ELF-1 (cell line): Measurements from ENCODE around the gene FBXO41.

Experiments used
- DNase-seq: peaks from one replicate; pipeline ENCODE4 v3.0.0-alpha.2; 2016; ENCODE audit warnings: low read depth, low spot score

FBXO41 gene

DNA sequence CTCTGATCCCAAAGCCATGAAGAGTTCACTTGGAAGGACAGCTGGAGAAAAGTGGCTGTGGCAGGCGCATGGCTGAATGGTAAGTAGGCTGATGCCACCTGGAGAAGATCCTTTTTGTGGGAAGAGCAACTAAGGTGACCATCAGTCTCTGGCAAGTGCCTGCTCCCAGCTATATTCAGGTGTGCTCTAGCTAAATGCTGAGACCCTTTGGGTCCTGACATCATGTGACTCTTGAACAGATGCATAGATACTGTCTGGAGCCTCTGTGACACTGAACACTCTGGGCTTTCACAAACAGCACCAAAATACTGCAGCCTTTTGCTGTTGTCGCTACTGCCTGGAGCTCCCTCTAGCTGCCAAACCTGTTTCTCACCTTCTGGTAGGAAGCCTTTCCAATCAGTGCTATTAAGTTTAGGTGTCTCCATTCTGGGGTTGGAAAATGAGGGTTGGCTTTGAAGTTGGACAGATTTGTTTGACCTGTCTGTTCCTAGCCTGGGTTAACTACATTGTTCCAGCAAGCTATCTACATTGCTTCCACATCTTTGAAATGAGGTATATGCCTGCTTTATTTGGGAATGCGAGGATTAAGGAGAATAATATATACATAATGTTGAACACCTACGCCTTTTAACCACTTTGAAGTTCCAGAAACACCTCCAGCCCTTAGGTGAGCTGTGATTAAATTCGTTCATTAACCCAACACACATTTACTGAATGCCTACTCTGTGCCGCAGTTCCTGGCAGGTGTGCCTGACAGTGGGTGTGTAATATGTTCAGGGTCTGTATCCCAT is 6.0 kb upstream of the FBXO41 start:
- DNase-seq: peak; percentile 56

DNA sequence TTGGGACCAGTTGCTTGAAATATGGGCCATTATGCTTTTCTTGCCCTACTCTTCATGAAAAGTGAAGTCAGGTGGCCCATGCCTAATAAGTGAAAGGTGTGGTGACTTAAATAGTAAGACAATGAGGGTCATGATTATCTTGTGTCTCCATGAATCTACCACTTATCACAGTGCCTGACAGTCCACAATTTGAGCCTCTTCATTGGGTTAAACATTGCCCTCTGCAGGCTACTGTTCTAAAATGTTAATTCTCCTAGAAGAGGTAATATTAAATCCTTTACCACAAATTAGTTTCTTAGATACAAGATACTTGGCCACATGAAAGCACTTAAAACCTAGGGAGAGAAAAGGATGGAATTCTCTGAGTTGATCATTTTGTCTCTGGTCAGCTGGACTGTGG is 5.0 kb upstream of the FBXO41 start:
- DNase-seq: no peak

DNA sequence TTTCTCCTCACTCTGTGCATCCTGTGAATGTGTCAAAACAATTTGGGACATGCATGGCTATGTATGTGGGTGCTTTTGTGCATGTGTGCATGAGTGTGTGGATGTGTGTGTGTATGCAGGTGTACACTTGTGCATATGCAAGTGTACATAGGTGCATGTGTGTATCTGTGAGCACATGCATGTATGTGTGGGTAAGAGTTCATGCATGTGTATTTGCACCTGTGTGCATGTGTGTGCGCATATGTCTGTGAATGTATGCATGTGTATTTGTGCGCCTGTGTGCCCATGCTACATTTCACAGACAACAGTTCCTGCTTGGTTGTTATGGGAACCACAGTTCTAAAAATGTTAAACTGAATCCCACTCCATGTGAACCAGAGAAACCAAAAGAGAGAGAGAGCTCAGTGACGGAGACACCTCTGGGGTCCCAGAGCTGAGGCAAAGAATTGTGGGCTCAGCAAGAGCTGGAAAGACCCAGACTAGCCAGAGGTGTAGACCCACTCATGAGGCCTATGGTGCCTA is 1.9 kb upstream of the FBXO41 start:
- no peak for DNase-seq

DNA sequence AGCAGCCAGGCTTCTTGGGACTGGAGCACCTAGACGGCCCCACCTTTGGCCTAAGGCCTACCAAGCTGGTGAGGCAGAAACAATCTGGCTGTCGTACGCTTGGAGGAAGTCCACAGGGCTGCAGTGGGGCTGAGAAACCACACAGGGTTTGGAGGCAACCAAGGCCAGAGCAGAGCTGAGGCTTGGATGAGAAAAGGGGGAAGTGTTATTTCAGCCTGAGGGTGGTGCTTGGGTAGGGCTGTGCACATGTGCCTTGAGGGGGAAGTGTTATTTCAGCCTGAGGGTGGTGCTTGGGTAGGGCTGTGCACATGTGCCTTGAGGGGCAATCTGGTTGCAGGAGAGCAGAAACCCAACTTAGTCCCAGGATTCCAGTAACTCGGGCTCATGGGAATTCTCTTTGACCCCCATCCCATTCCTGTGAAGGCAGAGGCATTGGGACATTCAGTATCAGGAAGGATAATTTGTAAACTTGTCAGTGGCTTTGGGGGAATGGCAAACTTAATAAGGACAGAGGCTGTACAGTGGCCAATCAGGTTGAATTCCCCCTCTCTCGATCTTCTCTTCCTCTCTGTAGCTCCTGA is 971 bp upstream of the FBXO41 start:
- peak; percentile 18 for DNase-seq

DNA sequence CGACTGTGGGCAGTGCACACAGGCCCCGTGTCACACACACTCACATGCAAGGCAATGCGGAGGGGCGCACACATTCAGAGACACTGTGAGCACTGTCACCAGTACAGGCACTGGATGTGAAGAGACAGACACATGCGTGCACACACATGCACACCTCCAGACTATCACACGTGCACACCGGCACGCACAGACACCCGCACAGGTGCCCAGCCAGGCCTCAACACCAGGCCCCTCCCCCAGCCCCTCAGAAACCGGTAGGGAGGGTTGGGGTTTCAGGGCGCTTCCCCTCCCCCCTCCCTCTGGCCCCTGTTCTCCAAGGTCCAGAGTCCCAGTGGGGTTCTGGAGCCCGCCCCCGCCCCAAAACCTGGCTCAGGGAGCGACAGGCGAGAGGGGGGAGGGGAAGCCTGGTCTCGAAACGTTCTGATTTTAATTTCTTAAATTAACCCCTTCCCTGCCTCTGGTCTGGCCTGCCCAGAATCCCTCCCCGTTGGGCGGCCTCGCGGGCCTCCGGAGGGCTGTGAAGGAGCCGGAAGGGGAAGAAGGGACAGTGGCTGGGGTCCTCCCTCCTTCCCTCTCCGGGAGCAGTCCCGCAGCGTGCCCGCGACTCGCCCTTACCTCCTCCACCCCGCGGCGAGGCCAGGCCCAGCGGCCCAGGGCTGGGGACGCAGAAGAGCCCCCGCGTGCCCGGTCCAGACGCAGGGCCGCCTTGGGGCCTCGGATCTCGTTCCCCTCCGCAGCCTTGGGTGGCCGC is 558 bp downstream of the FBXO41 start:
- DNase-seq: no peak

DNA sequence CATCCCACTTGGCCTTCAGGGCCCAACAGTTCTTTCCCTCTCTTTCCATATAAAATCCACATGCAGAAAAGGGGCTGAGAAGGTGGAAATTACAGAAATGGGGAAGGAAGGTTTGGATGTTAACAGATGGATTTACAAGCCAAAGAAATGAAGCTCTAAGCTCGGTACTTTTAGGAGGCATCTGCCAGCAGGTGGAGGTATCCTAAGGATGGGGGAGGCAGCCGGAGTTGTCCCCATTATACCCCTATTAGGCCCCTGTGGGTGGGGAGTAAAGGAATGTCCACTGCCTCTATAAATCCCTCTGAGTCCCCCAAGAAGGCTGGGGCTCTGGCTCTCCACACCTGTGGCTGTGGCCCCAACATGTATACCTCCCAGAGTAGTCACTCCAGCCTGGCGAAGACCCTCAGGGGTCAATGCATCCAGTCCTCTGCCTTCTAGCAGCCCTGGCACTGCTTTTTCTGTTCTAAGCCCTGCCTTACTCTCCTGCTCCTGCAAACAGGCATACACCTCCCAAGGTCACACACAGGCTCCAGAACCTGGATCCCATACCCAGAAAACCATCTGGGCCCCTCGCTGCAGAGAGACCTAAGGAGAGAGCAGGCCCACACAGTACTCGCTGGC is 1.2 kb downstream of the FBXO41 start:
- DNase-seq: no peak

DNA sequence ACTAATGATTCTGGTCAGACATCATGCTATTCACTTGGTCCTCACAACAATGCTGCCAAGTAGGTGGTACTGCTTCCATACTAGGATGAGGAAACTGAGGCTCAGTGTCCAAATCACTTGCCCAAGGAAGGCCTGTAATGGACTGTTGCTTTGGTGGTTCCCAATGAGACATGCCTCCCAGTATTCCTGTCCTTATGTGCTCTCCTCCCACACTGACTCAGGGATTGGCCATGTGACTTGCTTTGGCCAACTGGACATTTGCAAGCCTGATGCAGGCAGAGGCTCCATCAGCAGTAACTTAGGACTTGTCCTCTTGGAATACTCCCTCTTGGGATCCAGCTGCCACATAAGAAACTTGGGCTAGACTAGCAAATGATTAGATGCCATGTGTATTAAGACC is 3.0 kb downstream of the FBXO41 start:
- DNase-seq: no peak

DNA sequence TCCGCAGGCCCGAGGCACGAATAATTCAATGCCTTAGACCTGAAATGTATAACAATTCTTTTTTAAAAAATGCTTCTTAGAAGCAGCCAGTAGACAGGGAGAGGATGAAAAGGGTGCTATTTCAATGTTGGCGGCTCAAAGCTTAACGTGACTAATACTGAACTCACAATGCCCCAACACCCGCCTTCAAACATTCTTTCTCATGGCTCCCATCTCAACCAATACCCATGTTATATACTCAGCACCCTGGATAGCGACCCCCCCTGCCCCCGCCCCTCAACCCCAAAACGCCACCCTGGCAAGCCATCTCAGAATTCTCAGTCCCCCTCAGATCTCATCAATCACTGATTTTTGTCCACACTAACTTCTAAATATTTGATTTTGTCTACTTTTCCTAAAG is 4.4 kb downstream of the FBXO41 start:
- DNase-seq: no peak

DNA sequence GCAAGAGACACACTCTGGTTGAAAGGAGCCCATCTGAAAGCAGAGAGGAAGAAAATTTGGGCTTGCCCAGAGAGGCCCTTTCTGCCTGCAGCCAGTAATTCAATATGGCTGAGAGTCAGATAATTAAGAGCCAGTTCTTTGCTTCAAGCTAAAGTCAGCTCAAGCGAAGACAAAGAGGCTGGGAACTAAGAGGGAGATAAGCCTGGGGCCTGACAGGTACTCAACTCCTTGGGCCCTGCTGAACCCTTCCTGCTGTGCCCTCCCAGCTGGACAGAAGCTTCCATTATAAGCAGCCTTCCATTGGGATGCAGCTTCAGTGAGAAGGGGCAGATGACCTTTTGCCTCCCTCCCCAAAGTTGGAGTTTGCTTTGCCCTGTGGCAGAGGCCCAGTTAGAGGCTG is 12.0 kb downstream of the FBXO41 start:
- DNase-seq: peak; percentile 51

DNA sequence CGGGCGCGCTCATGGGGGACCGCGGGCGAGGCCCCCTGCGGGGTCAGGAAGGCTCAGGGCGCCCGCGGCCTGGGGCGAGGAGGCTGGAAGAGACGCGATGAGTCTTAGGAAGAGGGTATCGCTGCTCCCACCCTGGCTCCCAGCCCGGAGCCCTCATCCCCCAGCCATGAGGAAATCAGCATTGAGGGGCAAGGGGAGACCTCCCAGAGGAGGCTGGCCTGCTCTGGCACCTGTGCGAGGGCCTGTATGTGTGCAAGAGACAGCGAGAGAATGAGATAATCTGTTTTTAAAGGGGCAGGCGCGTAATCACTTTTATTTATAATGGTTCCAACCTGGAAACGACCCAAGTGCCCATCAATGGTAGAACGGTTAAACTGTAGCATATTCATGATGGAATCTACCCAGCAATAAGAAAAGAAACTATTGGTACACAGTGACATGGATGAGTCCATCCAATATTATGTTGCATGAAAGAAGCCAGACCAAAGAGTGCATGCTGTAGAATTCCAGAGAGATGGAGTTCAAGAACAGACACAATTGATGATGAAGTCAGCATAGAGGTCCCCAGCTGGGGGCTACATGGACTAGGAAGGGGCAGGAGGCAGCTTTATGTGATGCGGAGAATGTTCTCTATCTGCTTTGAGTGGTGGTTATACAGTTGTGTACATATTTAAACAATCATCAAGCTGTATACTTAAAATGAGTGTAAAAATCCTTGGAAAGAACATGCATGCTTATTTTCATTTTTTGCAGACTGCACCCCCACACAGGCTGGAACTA is 14.4 kb downstream of the FBXO41 start:
- no peak for DNase-seq

DNA sequence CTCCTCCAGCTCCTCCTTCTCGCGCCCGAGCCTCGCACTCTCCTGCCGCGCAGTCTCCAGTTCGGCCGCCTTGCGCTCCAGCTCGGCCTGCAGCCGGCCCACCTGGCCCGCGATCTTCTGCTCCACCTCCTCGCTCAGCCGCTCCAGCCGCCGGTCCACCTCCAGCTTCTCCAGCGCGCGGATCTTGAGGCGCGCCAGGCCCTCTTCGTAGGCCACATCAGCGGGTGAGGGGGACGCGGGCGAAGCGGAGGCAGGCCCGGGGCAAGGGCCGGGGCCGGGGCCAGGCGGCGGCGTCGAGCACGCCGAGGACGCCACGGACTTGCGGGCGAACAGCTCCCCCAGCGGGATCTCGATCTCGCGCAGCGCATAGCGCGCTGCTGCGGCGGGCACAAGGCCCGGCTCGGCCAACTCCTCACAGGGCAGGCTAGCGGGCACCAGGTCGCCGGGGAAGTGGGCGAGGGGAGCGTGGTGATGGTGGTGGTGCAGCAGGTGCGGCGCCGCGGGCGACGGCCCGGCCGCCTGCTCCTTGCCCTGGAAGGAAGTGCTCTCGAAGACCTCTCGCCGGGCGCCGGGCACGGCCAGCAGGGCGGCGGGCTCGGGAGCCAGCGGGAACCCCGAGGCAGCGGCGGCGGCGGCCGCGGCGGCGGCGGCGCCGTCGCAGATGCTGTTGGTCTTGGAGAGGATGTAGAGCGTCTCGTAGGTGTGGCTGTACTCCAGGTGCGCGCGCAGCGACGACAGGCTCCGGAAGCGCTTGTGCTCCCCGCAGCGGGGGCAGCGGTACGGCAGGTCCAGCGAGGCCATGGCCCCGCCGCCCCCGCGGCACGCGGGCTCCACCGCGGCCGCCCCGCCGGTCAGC is 15.2 kb downstream of the FBXO41 start:
- peak; percentile 77 for DNase-seq

DNA sequence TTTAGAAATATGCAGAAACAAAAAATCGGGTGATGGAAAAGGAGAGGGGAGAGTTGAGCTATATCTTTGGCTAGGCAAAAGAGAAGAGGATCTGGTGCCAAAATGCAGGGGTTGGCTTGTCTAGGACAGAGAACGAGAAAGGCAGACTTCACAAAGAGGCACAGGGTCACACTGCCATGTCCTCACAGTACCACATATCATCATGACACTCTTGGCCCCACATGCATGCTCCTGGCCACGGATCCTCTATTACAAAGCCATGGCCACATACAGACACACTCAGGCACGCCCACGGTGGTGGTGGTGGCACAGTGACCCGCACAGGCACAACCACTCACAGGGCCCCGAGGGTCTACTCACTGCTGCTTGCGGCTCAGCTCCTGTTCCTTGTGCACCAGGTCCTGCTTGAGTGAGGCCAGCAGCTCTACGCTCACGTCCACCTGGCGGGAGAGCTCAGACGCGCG is 15.9 kb downstream of the FBXO41 start:
- DNase-seq: no peak

DNA sequence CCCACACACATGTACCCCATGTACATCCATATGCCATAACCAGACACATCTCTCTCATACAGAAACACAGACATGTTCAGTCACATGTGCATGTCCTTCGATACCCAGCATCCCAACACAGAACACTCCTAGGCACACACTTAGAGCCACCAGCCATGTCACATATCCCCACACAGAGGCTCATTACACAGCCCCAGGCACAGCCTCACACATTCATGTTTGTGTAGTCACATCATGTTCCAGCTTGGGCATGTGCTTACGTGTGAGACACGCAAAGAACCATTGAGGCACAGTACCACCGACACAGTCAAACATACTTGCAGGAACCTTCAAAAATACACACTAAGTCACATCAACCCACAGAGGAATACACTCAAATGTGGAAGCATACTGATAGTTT is 17.3 kb downstream of the FBXO41 start:
- DNase-seq: no peak

DNA sequence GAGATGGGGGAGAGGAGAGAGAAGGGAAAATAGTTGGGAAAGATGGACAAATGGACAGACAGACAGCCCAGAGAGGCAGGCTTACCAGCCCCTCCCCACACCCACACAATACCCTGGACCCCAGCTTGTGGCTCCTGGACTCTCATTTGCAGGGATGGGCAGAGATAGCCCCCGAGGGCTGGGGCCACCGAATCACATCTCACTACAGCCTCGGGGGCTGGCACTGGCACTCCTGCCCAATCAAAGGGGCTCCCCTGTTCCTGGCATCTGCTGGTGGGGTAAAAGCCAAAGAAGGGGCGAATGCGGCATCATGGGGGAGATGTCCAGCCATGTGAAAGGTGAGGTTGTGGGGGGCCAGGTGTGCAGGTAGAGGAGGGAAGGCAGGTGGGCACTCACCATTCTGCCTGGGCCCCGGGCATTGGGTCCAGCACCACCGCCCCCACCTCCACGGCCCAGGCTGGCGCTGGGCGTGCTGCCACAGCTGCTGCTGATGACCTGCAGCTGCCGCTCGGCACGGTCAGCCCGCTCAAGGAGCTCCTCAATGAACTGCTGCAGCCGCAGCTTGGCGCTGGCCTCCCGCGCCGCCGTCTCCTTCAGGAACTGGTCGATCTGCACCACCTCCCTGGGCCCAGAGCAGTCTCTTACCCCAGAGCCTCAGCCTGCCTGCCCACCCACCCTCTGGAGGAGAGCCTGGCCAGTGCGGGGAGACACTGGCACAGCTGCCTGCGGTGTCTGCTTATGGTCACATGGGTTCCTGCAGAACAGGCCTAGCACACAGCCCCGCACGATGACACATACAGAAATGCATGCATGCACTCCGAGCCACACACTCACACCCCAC is 18.0 kb downstream of the FBXO41 start:
- DNase-seq: no peak

DNA sequence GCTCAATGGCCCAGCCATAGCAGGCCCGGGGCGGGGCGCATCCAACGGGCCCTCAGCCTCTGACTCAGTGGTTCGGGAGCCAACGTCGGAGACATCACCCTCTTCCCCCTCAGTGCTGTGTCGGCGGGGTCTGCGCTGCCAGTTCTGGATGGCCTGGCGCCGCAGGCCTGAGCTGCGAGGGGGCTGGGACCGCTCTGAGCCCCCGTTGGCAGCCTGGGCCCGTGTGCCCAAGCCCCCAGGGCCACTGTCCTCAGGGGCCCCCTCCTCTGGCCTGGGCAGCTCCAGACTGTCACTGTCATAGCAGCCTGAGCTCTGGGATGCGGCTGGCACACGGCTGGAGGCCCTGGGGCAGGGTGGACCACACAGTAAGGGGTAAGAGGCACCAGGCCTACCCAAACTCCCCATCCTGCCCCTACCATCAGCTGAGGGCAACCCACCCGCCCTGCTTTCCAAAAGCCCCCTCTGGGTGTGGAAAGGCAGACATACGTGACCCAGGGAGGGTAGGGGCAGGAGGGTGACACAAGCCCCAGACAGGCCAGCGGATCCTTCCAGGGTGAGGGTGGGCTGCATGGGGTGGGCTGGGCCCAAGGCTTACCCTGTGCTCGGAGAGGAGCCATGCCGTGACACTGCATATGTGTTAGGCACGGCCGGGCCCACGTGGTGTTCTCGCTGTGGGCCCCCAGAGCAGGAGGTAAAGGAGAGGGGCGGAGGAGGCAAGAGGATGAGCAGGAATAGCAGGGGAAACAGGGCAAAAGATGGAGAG is 18.8 kb downstream of the FBXO41 start:
- no peak for DNase-seq

DNA sequence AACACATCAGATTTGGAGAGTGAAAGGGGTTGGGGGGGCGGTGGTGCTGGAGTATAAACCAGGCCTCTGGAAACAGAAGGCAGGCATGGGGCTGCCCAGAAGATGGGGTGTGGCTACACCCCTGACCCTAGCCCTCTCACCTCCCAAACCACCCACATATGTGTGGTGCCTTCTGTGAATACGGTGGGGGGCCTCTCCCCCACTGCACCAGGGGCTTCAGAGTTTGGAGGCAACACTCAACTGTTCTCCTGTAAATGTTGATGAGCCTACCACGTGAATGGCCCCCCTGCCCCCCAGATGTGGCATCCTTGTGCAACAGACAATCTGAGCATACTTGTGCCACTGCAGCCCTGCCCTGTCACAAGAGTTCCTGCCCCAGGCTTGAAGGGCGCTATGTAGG is 19.5 kb downstream of the FBXO41 start:
- DNase-seq: no peak

DNA sequence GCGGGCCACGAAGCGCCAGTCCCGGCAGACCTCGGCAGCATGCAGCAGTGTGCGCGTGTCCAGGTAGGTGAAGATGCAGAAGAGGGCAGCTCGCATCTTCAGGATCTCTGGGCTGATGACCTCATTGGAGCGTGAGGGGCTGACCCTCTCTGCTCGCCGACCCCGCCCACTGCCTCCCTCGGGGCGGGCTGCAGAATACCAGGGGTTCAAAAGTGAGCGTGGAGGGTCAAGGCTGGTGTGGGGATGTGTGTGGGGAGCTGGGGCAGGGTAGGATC is 20.0 kb downstream of the FBXO41 start:
- DNase-seq: no peak

DNA sequence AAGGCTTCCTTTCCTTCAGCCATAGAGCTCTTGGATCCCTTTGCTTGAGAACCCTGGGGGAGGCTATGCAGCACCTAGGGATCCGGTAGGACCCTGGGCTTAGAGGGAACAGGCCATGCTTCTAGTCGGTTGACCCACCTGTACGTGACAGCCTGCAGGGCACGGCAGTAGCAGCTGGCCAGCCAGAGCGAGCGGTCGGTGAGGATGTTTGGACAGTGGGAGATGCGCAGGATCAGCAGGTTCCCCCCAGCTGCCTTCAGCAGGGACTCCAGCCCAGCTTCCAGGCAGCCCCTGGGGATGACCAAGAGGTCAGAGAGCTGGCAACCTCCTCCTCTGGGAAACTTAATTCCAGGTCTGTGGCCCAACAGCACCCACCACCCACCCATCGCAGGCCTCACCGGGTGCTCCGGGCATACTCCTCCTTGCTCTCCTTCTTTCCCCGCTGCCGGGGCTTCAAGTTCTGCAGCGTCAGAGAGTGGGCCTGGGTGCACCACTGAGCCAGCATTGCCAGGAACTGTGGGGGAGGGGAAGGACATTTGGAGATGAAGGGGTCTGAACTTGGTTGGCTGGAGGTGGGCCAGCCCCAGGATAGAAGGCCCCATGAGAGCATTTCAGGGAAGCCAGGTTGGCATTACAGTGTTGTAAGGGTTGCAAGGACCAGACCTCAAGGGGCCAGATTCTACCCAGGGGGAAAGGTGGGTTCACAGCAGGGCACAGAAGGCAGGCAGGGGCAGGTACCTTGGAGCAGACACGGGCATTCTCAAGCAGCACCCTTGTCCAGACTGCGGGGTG is 20.5 kb downstream of the FBXO41 start:
- DNase-seq: no peak
